CD4-positive, alpha-beta T cell treated with Interferon gamma for 1 hour (primary cell): ENCODE data around the gene OPRM1.

Experiments used
- DNase-seq: peaks from one replicate; pipeline ENCODE4 v3.0.0-alpha.2; 2020

The OPRM1 gene

DNA sequence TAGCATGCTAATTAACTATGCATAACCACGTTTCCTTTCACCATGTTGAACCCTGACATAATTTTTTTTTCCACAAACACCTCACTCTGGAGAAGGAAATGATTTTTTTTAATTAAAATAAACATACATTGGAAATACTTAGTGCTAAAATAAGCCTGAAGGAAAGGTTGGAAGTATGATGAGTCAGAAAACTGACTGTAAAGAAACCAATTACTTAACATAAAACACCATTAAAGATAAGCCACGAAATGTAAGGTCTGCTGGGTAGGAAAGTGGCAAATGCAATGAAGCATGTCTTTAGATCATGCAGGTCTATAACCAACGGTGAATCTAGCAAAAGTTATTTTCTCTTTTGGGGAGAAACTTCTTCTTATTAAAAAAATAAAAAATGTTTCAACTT, 47.5 kb downstream of the OPRM1 start:
- DNase-seq: no peak

DNA sequence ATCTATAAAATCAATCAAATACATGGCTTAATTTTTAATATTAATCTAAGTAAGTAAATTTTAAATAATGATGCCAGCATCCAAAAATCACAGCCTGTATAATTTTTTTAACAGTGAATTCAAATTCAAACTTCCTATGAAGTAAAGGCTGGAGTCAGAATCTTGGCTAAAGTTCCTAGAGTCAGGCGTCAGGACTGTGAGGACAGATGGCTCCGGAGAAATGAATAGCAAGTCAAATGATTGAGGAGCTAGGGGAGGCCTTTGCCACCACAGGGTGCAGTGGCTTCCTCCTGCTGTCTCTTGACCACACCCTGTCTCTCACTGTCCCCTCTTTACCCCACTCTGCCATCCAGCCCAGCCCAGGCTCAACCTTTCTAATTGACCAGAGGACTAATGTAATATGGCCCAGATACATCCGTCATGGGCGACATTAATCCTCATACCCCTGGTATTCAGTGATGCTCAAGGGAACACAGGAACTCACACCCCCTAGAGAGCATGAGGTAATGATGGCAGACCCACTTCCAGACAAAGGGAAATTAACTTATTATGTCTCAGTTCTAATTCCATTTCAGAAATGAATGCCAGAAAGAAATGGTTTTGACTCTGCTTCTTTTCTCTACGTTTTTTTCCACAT, 53.4 kb downstream of the OPRM1 start:
- no peak for DNase-seq

DNA sequence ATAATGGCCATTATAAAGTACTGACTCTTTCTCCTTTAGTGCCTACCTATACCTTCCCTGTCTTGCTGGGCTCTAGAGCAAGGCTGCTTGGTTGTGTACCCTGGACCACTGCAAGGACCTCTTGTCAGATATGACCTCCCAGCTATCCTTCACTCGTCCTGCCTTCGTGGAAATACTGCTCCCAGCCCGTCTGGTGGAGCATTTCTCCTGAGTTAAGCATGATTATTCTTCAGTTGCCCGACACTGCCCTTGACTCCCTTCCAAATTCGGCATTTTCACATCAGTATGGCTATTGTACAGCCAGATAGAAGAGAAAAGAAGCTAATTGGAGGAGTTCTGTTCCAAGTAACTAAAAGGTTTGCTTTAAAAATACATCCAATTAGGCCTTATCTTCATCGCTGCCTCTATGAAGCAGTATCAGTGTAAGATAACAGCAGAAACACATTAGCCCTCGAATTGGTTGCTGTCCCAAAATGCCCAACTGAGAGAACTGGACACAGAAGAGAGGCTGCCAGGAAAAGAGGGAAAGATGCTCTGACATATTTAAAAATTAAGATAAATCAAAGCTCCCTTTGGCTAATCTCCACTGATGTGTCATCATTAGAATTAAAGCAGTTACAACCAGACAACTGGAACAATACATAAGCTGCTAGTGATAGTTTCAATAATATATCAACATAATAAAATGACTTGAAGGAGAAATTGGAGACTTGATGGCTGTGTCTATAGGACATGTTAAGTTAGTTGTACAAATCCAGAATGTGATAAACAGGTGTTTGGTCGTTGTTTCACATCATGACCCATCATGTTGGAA, 54.4 kb downstream of the OPRM1 start:
- DNase-seq: no peak

GRCh38 chr6:154095571-154095970, 56.5 kb downstream of the OPRM1 start:
- no peak for DNase-seq

DNA sequence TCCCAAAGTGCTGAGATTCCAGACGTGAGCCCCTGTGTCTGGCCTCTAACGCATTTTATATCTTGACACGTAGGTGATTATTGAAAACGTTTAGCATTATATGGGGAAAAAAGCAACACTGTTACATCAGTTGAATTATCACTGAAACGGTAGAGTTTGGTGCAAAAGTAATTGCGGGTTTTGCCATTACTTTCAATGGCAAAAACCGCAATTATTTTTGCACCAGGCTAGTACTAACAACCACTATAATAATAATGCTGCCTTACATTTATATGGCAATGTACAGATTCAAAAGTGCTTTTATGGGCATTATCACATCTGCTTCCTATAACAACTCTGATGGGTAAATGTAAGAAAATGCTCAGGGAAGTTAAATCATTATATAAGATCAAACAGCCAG, 57.3 kb downstream of the OPRM1 start:
- DNase-seq: no peak

GRCh38 chr6:154096834-154097233, 57.8 kb downstream of the OPRM1 start:
- no peak for DNase-seq

- DNase-seq: no peak
Measured at GRCh38 chr6:154099211-154099610, 60.2 kb downstream of the OPRM1 start.

GRCh38 chr6:154106251-154106650, 67.2 kb downstream of the OPRM1 start:
- no peak for DNase-seq

DNA sequence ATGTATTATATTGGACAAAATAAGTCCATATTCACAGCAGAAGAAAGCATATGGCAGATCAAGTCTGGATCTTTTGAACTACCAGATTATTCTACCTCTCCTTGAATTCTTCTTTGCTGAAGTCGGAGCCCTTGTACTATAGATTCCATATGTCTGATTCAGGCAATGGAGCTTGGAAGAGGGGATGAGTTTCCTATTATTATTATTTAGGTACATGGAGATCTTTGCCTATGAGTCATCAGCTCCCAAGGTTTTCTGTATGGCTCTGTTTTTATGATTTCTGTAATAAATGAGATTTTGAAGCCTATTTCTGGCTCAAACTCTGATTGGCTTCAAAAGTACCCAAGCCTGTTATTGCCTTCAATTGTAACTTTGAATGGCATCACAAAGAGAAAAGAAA, 72.0 kb downstream of the OPRM1 start:
- DNase-seq: no peak

- DNase-seq: no peak
Measured at GRCh38 chr6:154112181-154112809, 73.3 kb downstream of the OPRM1 start.

- no peak for DNase-seq
Measured at GRCh38 chr6:154113392-154113791, 74.4 kb downstream of the OPRM1 start.

- DNase-seq: no peak
Measured at GRCh38 chr6:154117485-154117884, 78.4 kb downstream of the OPRM1 start.

- no peak for DNase-seq
Measured at GRCh38 chr6:154122195-154122925, 83.3 kb downstream of the OPRM1 start.

DNA sequence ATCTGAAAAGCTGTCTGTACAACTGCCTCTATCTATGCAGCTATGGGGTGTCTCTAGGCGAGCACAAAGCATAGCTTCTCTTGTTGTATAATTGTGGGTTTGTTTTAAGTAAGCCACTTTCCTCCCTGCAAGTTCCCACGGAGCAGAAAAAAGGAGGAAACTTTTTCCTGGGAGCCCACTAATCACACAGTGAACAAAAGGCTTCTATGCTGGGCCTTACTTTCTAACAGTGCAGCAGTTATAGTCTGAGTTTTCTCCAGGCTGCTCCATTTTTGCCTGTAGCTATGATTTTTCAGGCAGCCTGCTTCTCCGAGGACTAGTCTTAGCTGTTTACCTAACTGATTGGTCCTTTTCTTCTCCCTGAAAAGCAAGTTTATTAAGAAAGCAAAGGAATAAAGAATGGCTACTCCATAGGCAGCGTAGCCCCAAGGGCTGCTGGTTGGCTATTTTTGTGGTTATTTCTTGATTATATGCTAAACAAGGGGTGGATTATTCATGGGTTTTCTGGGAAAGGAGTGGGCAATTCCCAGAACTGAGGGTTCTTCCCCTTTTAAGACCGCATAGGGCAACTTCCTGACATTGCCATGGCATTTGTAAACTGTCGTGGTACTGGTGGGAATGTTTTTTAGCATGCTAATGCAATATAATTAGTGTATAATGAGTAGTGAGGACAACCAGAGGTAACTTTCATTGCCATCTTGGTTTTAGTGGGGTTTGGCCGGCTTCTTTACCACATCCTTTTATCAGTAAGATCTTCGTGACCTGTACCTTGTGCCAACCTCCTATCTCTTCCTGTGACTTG, 84.3 kb downstream of the OPRM1 start:
- peak; percentile 19 for DNase-seq

DNA sequence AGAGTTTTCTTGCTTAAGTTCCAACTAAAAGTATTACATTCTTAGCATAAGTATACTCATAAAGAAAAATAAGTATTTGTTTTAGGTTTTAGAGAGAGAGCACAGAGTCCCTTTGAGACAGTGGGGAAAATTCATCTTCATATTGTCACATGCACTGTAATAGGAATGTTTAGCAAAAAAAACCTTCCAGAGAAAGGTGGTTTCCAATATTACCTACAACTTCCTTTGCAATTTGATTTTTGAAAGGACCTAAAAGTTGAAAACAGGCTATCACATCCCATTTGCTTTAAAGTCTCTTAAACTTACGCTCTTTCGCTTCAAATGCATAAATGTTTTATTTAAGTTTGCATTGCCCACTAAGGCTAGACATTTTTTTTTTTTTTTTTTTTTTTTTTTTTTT, 86.4 kb downstream of the OPRM1 start:
- no peak for DNase-seq

- no peak for DNase-seq
Measured at GRCh38 chr6:154127657-154128056, 88.6 kb downstream of the OPRM1 start.

GRCh38 chr6:154134471-154135147, 95.6 kb downstream of the OPRM1 start:
- DNase-seq: no peak

GRCh38 chr6:154138793-154139192, 99.8 kb downstream of the OPRM1 start:
- peak; percentile 66 for DNase-seq

DNA sequence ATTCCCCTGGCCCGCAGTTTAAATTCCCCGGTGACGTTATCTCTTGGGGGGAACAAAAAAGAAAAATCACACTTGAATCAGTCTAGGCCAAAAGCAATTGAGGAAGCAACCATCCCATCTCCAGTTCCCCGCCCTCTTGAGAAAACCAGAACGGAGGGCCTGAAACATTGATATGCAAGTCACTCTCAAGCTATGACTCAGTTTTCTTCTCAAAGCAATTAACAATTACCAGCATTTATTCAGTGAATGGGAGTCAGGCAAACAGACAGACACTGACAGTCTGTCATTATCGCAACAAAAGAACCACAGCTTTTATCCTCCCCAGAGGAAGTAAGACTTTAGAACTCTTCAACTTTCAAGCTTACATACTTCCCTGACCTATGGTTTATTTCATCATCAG, 100.9 kb downstream of the OPRM1 start:
- peak; percentile 65 for DNase-seq

DNA sequence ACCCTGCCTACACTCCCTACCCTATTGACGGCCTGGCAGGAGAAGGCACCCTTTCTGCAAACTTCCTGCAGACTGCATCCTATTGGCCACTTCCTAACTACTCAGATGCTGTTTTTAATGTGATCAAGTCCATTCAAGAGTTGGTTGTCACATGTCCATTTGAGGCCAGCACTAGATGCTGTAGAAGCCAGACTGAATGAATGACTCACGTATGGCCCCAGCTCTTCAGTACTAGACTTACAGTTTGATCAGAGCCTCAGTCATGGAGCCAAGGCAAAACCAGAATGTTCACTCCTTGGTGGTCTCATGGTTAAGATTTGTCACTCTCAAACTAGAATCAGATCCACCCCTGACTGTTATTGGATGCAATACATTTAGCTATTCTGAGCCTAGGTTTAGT, 101.7 kb downstream of the OPRM1 start:
- DNase-seq: no peak

- DNase-seq: no peak
Measured at GRCh38 chr6:154143753-154144152, 104.7 kb downstream of the OPRM1 start.

DNA sequence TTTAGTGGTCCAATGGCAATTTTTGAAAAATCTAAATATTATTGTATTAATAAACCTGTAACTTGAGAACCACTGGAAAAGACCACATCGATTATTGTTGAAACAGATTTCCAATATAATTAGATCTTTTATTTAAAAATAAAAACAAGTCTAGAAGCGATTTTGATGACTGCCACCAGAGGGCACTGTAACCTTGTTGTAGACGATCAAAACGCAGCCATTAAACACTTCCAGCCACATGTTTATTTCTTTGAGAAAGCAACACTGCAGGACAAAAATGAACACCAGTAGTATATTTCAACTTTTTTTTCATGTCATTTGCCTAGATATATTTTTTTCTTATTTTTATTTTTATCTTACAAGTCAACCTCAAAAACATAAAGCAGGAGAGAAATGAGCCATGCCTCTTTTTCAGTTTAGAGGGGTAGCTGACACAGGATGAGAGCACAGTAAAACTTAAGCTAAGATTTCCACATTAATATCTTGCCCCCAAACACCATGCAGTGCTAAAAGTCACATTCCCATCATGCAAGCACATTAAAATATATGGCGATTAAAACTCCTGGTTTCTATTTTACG, 115.4 kb downstream of the OPRM1 start:
- DNase-seq: peak; percentile 29
